GM18867 (cell line): ENCODE measurements around the gene KMT2B.

Experiments used
- ATAC-seq: cut with Tn5 transposase; IDR thresholded peaks from one replicate; pipeline ENCODE4 v1.9.1; 2021; ENCODE audit warnings: mild to moderate bottlenecking, moderate library complexity; ENCODE audit not compliant: unreplicated experiment

KMT2B gene

GRCh38 chr19:35776102-35776788, 58.4 kb downstream of the KMT2B start:
- no peak for ATAC-seq

- ATAC-seq: no peak
These were observed 59.5 kb downstream of the KMT2B start for GRCh38 chr19:35777086-35777841.

GRCh38 chr19:35777961-35778360, 60.2 kb downstream of the KMT2B start:
- no peak for ATAC-seq

- ATAC-seq: no peak
These were observed 61.2 kb downstream of the KMT2B start for GRCh38 chr19:35779033-35779432.

GRCh38 chr19:35780058-35780457, 62.3 kb downstream of the KMT2B start:
- no peak for ATAC-seq

GRCh38 chr19:35780717-35781116, 62.9 kb downstream of the KMT2B start:
- ATAC-seq: no peak

- ATAC-seq: no peak
These were observed 63.8 kb downstream of the KMT2B start for GRCh38 chr19:35781650-35782049.

GRCh38 chr19:35782589-35782988, 64.8 kb downstream of the KMT2B start:
- ATAC-seq: no peak

- ATAC-seq: no peak
These were observed 65.9 kb downstream of the KMT2B start for GRCh38 chr19:35783469-35784434.

GRCh38 chr19:35784503-35785338, 66.9 kb downstream of the KMT2B start:
- no peak for ATAC-seq

- ATAC-seq: no peak
These were observed 67.5 kb downstream of the KMT2B start for GRCh38 chr19:35785339-35785627.

- ATAC-seq: no peak
These were observed 68.7 kb downstream of the KMT2B start for GRCh38 chr19:35786299-35787160.

- ATAC-seq: no peak
These were observed 69.5 kb downstream of the KMT2B start for GRCh38 chr19:35787227-35787799.
